Endothelial cell of umbilical vein (primary cell): ENCODE data around the gene MYADML2. TPM values are rescaled to one million over a fixed set of nuclear protein-coding genes. Genes with fewer than 3 reads are reported as not detected.

ENCODE experiments used
- BruUV-seq: library from RNA; stranded (reverse); fragments of 400-500 nt; replicated peaks from 2 replicates; lab custom pipeline; 2021; lab: Mats Ljungman, UMichigan
- CTCF ChIA-PET: fragments of 300-600, 350-600 bp; sonication (Branson Sonifier 250); formaldehyde crosslinking; loops from one replicate; lab custom pipeline; 2021; ENCODE audit warnings: antibody characterized with exemption, inconsistent platforms; lab: Charles Lee
- POLR2A ChIA-PET: fragments of 300-600, 350-600 bp; sonication (Branson Sonifier 250); formaldehyde crosslinking; loops from one replicate; lab custom pipeline; 2021; ENCODE audit warnings: antibody characterized with exemption, inconsistent platforms; lab: Charles Lee
- DNase-seq: peaks from one replicate; pipeline ENCODE4 v3.0.0-alpha.2; 2011; ENCODE audit warnings: low read depth, low spot score
- FAIRE-seq: peaks from 2 replicates; lab custom pipeline; 2011; peaks lifted over from hg19 to GRCh38; lab: Jason Lieb, UNC
- H2AFZ ChIP-seq: 2 replicates; pipeline ENCODE4 v1.6.0; 2012; ENCODE audit warnings: low read depth, low read length, control low read depth, inconsistent platforms
- H3K27ac ChIP-seq: 2 replicates; pipeline ENCODE4 v1.5.1; 2011; ENCODE audit warnings: low read depth, mild to moderate bottlenecking, control low read depth, low read length, moderate library complexity; ENCODE audit not compliant: insufficient read depth
- H3K27me3 ChIP-seq, 2 experiments: 2 replicates each; pipeline versions ENCODE4 v1.6.0 to v1.6.1; 2011; ENCODE audit warnings: low read length in 2 of 2, mixed read lengths in 1 of 2; ENCODE audit not compliant: control insufficient read depth in 2 of 2, insufficient read depth in 2 of 2
- H3K36me3 ChIP-seq, 2 experiments: 2 replicates in 1 of 2; 3 replicates in 1 of 2; pipeline ENCODE4 v1.5.1; 2011; ENCODE audit warnings: low read length in 2 of 2, mild to moderate bottlenecking in 1 of 2, moderate library complexity in 1 of 2; ENCODE audit not compliant: control insufficient read depth in 2 of 2, insufficient read depth in 2 of 2; ENCODE audit errors: extremely low read depth in 1 of 2
- H3K4me1 ChIP-seq: 3 replicates; pipeline ENCODE4 v1.5.1; 2011; ENCODE audit warnings: mild to moderate bottlenecking, low read length; ENCODE audit not compliant: control insufficient read depth, insufficient read depth; ENCODE audit errors: extremely low read depth
- H3K4me2 ChIP-seq: 2 replicates; pipeline ENCODE4 v1.6.1; 2011; ENCODE audit warnings: low read length, control low read depth, mixed read lengths; ENCODE audit not compliant: insufficient read depth
- H3K4me3 ChIP-seq, 3 experiments: fragments of 200-600 bp in 1 of 3; sonication (generic), shearing (Covaris generic) in 1 of 3; replicated peaks in 1 of 3; 2 replicates each; pipeline ENCODE4 v1.5.1; 2011 to 2016; ENCODE audit warnings: control low read depth in 3 of 3, low read length in 3 of 3, mild to moderate bottlenecking in 2 of 3, inconsistent platforms in 1 of 3, low read depth in 1 of 3, moderate library complexity in 1 of 3; ENCODE audit not compliant: insufficient read depth in 1 of 3
- H3K79me2 ChIP-seq: 2 replicates; pipeline ENCODE4 v1.6.0; 2012; ENCODE audit warnings: low read length, inconsistent platforms; ENCODE audit not compliant: control insufficient read depth, insufficient read depth
- H3K9ac ChIP-seq: replicated peaks from 2 replicates; pipeline ENCODE3; 2011; ENCODE audit warnings: low read length, control low read depth; ENCODE audit not compliant: insufficient read depth; ENCODE audit errors: extremely low read depth
- H3K9me1 ChIP-seq: replicated peaks from 3 replicates; pipeline ENCODE4 v1.6.0; 2011; ENCODE audit warnings: mild to moderate bottlenecking, low read length; ENCODE audit not compliant: control insufficient read depth, insufficient read depth; ENCODE audit errors: extremely low read depth
- H3K9me3 ChIP-seq: replicated peaks from 2 replicates; pipeline ENCODE4 v1.5.1; 2012; ENCODE audit warnings: low read length, inconsistent platforms; ENCODE audit not compliant: control insufficient read depth, insufficient read depth
- H4K20me1 ChIP-seq: replicated peaks from 2 replicates; pipeline ENCODE3; 2011; ENCODE audit warnings: mild to moderate bottlenecking, low read length; ENCODE audit not compliant: control insufficient read depth, insufficient read depth; ENCODE audit errors: extremely low read depth
- CTCF ChIP-seq, 2 donors: IDR thresholded peaks; 1 replicate in 1 of 2; 2 replicates in 1 of 2; pipeline ENCODE4 v1.5.1; 2011; ENCODE audit warnings: low read length in 2 of 2, mild to moderate bottlenecking in 2 of 2, moderate library complexity in 2 of 2, control low read depth in 1 of 2, inconsistent platforms in 1 of 2, low read depth in 1 of 2; ENCODE audit not compliant: insufficient read depth in 1 of 2; ENCODE audit errors: extremely low read depth in 1 of 2
- EZH2 ChIP-seq: IDR thresholded peaks from 2 replicates; pipeline ENCODE4 v1.6.1; 2012; ENCODE audit warnings: borderline replicate concordance, low read depth, mild to moderate bottlenecking, moderate library complexity, low read length, inconsistent platforms; ENCODE audit not compliant: severe bottlenecking
- FOS ChIP-seq: IDR thresholded peaks from 2 replicates; pipeline ENCODE4 v1.6.1; 2011; ENCODE audit warnings: mild to moderate bottlenecking, low read length, moderate library complexity, borderline replicate concordance; ENCODE audit not compliant: insufficient read depth
- GATA2 ChIP-seq: IDR thresholded peaks from 2 replicates; pipeline ENCODE4 v1.7.0; 2011; ENCODE audit warnings: low read depth, mild to moderate bottlenecking, moderate library complexity, mixed read lengths, low read length; ENCODE audit not compliant: insufficient read length, insufficient read depth
- JUN ChIP-seq: IDR thresholded peaks from 2 replicates; pipeline ENCODE4 v1.6.1; 2011; ENCODE audit warnings: borderline replicate concordance, low read depth; ENCODE audit not compliant: insufficient read length, insufficient read depth
- MAX ChIP-seq: IDR thresholded peaks from 2 replicates; pipeline ENCODE4 v1.6.1; 2011; ENCODE audit not compliant: insufficient read depth, insufficient read length
- MYC ChIP-seq: IDR thresholded peaks from one replicate; pipeline ENCODE4 v1.6.1; 2011; ENCODE audit warnings: mild to moderate bottlenecking, low read depth, low read length
- POLR2A ChIP-seq: IDR thresholded peaks from 2 replicates; pipeline ENCODE4 v1.6.1; 2012; ENCODE audit warnings: low read depth, mild to moderate bottlenecking, control low read depth, low read length
- POLR2AphosphoS5 ChIP-seq: IDR thresholded peaks from 2 replicates; pipeline ENCODE4 v1.6.1; 2012; ENCODE audit warnings: low read depth, mild to moderate bottlenecking, control low read depth, low read length, moderate library complexity; ENCODE audit not compliant: insufficient read depth
- dilution Hi-C: fragments of 300-500 bp; cut with MboI; formaldehyde crosslinking; loops from one replicate; pipeline ENCODE4 v1.15.0; 2019; ENCODE audit warnings: low sequenced_read_pairs; ENCODE audit not compliant: extremely low pct_ligation_motif_present
- intact Hi-C: fragments of 100-400 bp; cut with micrococcal nuclease; formaldehyde crosslinking; loops from one replicate; pipeline ENCODE4 v1.10.0; 2022
- polyA plus RNA-seq, 4 experiments: library from polyadenylated mRNA; depleted of rRNA in 3 of 4; stranded (reverse) in 3 of 4; unstranded in 1 of 4; fragments of >200 nt; gene quantifications; 2 replicates each; pipeline versions ENCODE4 v1.2.1 to v1.2.3, GENCODE V29; 2011 to 2012; ENCODE audit warnings: missing spikeins in 1 of 4
- total RNA-seq: library from RNA; stranded (reverse); gene quantifications from 2 replicates; pipeline ENCODE4 v1.2.3, GENCODE V29; 2021

MYADML2 gene
- total and polyA plus RNA-seq, 2 donors (not counting 3 experiments of a cell fraction or from before 2014, with no cell fraction given), result not detected

GRCh38 chr17:81950501-81950900, 3.5 kb upstream of the MYADML2 start:
- Histone ChIP-seq H3K9me1 (no peaks in the 10 kb centered on the region), H3K36me3 (no peaks in the 10 kb centered on the region), H3K4me3 (no peak overlapping the region), H3K9me3 (no peaks in the 10 kb centered on the region), H4K20me1 (no peaks in the 10 kb centered on the region), H3K9ac (no peak overlapping the region), H3K27me3 (no peaks in the 10 kb centered on the region), H3K4me1 (no peaks in the 10 kb centered on the region), H3K4me2 (no peak overlapping the region), H3K79me2 (no peaks in the 10 kb centered on the region), H3K27ac (no peak overlapping the region), H2AFZ (no peak overlapping the region)
- CTCF ChIA-PET, result interaction anchor here (4.2 kb wide), 1 partner anchor 9 kb away, joined by 33 read pairs; no protein-coding TSS in a partner anchor
- BruUV-seq, result no TSS peak
- DNase-seq (no peak), FAIRE-seq (no peak)
- no peak for TF ChIP-seq EZH2
- no peak for TF ChIP-seq JUN
- no peak for TF ChIP-seq MAX
- TF ChIP-seq GATA2, result no peak
- no peak for TF ChIP-seq MYC
- TF ChIP-seq POLR2AphosphoS5, result no peak
- TF ChIP-seq POLR2A, result no peak
- TF ChIP-seq FOS, result no peak
- TF ChIP-seq CTCF (IDR thresholded peaks at IDR 0.05; ENCODE audit: extremely low read depth in 1 of 2, insufficient read depth in 1 of 2, low read depth in 1 of 2, low read length in 2 of 2), result no peak
- POLR2A ChIA-PET, result interaction anchor here (0.5 kb wide), 1 partner anchor 92 kb away, joined by 3 read pairs; no protein-coding TSS in a partner anchor
- intact Hi-C loops, result no loop called here
- dilution Hi-C loops, result no loop called here
